ENCODE measurements around the gene POLR2E.

Gene POLR2E

DNA sequence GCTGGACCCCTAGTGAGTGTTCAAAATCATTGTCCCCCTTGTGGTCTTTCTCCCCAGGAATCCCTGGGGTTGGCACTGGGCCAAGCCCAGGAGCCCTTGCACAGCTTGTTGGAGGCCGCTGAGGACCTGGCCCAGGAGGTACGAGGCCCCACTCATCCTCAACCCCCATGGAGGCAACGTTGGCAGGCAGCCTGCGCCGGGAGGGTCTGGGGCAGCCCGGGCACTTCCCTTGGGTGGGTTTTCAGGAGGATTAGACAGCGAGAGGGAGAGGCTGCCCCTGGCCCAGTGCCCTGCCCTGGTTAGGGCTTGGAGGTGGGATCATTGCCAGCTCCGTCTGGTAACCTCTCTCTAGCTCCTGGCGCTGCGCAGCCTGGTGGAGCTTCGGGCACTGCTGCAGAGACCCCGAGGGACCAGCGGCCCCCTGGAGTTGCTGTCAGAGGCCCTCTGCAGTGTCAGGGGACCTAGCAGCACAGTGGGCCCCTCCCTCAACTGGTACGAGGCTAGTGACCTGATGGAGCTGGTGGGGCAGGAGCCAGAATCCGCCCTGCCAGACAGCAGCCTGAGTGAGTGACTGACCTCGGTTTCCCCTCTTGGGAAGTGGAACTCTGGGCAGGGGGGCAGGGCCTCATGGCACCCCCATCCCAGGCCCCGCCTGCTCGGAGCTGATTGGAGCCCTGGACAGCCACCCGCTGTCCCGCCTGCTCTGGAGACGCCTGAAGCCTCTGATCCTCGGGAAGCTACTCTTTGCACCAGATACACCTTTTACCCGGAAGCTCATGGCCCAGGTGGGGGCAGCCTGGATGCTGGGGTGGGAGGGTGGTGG is 52.3 kb downstream of the POLR2E start:
- DNase-seq = no peak

DNA sequence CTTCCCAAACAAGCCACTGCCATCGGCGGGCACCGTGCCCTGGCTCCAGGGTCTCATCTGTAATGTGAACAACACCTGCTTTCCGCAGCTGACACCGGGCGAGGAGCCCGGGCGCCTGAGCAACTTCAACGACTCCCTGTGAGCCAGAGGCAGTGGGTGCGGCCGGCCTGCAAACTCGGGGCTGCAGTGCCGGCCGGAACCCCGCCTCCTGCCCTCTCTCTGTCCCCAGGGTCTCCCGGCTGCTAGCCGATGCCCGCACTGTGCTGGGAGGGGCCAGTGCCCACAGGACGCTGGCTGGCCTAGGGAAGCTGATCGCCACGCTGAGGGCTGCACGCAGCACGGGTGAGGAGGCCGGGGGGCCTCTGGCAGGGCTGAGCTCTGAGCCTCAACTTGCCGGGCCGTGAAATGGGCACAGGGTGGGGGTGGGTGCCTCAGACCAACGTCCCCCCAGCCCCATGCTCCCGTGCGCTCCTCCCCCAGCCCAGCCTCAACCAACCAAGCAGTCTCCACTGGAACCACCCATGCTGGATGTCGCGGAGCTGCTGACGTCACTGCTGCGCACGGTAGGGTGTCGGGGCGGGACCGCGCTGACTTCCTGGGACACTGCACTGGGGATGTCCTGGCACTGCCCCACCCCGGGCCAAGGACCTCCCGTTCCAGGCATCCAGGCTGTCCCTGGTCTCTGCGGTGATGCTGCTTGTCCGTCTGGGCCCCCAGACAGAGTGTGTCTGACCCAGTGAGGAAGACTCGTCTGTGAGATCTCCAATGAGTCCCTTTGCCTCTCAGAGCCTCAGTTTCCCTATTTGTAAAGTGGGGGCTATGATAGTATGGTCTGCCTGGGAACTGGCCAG is 53.1 kb downstream of the POLR2E start:
- DNase-seq = no peak

DNA sequence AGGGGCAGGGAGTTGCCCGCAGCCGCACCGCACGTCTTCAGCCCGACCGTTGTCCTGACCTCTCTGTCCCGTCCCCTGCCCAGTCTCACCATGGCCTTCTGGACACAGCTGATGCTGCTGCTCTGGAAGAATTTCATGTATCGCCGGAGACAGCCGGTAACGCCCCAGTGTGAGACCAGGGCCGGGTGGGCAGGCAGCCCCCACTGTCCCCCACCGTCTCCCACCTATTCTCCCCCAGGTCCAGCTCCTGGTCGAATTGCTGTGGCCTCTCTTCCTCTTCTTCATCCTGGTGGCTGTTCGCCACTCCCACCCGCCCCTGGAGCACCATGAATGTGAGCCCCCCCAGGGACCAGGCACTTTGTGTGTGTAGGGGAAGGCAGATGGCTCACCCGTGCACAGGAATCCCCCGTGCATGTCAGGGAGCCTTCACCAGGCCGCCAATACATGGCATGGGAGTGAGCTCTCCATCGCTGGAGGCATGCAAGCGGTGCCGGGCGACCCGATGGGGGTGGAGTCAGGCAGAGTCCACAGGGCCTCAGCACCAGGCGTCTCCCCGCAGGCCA is 53.8 kb downstream of the POLR2E start:
- no peak for DNase-seq

DNA sequence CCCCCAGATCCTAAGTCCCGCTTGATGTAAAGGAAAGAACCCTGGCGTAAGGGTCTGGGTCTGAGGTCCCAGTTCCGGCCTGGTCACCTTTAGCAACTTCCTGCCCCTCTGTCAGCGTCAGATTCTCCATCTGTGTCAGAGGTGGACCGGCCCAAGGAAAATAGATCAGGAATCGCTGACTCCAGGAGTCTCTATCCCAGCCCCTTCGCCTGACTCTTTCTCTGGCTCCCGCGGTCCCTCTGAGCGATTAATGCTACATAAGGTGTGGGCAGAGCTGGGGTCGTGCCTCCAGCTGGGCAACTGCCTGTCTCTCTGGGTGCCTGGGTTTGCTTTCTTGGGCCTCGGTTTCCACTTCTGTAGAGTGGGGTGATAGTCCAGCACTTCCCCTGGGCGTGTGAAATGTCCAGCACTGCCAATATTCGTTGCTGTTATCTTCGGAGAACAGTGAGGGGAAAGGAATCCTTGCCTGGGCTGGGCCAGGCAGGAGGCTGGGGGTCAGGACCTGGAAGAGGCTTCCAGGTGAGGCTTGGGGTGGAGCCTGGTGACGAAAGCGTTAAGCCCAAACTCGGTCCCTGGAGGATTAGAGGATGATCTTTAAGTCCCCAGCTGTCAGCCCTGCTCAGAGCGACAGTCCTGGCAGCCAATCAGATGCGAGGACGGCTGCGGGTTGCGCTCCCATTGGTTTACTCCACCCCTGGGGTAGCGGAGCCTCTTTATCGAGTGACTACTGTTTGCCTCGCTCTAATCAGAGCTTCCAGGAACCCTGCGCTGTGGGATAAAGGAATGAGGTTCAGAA is 54.5 kb downstream of the POLR2E start:
- peak; percentile 95 for DNase-seq

DNA sequence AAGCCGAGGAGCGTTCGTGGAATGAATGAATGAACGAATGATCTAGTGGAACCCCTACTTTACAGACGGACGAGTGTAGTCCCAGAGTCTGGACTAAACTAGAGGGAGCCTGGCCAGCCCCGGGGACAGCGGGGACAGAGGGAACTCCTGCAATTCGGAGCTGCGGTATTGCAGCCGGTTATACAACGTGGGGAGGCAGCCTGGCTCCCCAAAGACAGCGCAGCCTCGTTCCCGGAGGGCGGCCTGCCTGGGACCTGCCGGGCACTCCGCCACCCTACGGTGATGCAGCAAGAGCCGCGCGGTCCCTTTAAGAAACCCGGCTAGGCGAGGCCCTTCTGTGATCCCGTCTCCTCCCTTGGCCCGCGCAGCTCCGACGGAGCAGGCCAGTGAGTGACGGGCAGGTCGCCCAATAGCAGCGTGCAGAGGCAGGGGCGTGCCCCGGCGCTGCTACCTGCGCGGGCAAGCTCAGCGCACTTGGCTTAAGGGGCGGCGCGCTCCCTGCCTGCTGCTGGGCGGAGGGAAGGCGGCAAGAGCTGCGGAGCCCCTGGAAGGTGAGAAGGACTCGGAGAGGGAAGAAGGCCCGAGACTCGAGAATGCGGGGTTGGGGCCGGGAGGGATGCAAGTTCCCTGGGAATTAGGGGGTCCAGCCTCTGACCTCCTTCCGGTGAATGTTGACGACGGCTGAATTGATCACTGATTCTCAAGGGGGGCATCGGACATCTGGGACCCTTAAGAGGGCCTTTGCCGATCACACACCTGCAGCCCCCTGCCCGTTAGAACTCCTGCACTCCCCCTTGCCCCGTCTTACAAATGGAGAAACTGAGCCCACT is 55.3 kb downstream of the POLR2E start, which contains the start of gene ABCA7:
ABCA7 (plus strand) TSS at position 462 of the 830 bp plus-strand sequence. CDS start 1,255 bp downstream, outside the sequence.
- DNase-seq = peak; percentile 98

DNA sequence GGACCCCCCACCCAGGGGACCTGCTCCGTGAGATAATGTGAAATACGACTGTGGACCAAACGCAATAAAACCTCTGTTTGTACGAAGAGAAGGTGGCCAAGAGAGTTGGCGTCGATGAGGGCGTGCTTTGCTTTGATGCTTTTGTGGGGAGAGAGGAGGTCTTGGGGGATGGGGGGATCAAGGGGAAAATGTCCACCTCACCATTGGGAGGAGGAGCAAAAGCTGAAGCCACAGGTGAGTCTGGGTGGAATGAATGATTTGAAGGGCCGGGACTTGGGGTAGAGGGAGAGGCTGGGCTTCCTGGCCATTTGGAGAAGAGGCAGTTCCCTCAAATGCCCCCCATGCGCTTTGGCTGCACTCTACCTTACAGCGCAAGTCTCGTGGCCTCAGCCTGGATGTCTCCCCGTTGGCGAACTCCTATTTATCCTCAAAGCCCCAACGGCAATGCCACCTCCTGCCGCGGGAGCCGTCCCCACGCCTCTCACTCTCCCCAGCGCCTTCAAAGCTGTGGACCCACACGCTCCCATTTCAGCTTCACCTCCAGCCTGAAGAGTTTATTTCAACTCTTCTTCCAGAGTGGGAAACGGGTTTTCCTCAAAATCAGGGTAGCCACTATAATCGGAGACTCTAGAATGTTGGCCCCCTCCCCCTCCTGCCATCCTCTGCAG is 56.1 kb downstream of the POLR2E start:
- DNase-seq = no peak

DNA sequence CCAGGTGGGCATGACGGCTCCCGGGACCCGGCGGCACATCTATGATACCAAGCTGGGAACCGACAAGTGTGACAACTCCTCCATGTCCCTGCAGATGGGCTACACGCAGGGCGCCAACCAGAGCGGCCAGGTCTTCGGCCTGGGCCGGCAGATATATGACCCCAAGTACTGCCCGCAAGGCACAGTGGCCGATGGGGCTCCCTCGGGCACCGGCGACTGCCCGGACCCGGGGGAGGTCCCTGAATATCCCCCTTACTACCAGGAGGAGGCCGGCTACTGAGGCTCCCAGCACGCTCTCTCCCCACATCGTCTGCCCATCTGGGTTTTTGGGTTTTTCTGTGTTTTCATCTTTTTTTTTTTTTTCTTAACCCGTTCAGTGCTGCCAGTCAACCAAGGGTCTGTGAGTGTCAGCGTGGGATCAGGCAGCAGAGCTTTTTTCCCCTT is 57.5 kb downstream of the POLR2E start:
- DNase-seq = no peak
